DMS114 treated with DMSO at 0.1 percent for 48 hours (cell line): ENCODE results near the gene UGT1A8.

Experiments
- DNase-seq: peaks from one replicate; lab custom pipeline; 2025; ENCODE audit not compliant: unreplicated experiment; lab: John Stamatoyannopoulos, UW

The UGT1A8 gene

DNA sequence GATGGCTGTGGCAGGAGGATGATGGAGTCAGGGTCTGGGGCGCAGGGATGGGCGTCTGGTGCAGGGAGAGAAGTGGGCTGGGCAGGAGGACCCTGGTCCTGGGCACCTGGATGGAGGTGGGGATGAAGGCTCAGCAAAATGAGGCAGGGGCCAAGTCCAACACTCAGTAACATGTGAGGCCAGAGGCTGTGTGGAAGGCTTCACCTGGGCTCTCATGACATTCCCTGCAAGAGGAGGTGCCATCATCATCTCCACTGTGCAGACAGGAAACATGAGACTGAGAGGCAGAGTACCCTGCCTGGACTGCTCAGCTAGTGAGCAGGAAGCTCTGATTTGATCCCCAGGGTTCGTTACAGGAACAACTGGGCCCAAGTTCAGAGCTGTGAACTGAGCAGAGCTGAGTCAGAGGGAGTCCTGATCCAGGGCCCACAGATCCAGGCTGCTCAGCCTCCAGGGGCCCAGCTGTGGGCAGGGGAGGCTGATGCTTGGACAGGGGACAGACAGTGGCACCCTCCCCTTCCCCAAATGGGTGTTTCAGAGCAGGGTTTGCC lies 200.0 kb downstream of the UGT1A8 start:
- no peak for DNase-seq

DNA sequence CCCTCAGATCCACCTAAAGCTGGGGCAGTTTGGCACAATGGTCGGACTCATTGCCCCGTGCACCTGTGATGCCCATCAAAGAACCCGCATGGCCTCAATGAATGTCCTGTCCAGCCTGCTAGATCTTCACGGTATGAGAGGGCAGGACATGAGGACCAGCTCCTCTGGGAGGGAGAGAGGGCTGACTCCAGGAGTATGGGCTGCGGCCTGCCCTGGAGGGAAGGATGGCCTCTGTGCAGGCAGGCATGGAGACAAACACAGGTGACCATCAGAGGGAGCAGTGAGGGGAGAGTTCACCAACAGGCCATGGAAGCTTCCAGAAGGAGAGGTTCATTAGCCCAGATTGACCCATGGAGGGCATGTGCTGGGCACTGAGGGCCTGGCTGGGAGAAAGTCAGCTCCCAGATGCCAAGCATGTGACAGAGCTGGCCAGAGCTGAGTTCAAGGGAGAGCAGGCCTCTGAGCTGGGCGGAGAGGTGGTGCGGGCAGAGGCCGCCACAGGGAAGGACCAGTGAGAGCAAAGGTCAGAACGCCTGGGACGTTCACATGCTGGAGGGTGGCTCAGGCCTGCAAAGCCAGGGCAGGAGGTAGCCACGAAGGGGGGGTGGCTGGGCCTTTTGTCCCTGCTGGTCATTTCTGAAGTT lies 200.7 kb downstream of the UGT1A8 start:
- no peak for DNase-seq

DNA sequence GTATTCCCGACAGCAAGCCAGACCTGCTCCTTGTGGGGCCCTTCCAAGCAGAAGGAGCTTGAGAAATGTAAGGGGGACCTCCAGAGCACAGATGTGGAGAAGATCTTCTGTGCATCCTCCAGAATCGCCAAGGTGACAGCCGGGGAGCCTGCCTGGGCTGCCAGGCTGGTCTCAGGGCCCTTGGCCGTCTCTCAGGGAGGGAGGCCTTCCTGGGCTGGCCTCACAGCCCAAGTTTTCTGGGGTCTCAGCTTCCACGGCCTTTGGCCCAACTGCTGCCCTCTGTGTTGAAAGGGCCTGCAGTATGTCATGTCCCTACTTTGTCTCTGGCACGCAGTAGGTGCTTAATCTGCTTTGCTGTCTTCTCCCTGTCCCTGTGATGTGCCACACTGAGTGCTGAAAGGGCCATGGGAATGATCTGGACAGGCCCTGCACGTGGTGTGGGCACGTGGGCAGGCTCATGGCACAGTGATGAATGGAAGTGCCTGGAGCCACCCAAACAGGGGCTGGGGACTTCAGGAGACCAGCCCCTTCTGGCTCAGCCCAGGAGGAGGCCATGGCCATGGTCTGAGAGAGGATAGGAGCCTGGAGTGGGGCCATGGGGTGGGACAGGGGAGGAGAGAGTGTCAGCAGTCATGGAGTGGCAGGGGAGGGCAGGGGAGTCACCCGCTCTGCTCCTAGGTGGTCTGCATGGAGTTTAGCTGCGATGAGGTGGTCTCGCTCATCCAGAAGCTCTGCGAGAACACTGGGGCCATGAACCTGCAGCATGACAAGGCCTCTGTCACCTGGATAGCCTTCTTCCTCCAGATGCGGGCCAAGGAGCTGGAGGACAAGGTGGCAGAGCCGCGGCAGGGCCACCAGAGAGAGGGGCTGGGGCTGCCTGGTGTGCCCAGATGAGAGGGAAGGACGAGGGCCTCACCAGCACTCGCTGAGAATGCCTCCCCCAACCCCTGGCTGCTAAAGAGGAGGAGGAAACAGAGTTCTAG lies 201.5 kb downstream of the UGT1A8 start:
- DNase-seq = no peak

DNA sequence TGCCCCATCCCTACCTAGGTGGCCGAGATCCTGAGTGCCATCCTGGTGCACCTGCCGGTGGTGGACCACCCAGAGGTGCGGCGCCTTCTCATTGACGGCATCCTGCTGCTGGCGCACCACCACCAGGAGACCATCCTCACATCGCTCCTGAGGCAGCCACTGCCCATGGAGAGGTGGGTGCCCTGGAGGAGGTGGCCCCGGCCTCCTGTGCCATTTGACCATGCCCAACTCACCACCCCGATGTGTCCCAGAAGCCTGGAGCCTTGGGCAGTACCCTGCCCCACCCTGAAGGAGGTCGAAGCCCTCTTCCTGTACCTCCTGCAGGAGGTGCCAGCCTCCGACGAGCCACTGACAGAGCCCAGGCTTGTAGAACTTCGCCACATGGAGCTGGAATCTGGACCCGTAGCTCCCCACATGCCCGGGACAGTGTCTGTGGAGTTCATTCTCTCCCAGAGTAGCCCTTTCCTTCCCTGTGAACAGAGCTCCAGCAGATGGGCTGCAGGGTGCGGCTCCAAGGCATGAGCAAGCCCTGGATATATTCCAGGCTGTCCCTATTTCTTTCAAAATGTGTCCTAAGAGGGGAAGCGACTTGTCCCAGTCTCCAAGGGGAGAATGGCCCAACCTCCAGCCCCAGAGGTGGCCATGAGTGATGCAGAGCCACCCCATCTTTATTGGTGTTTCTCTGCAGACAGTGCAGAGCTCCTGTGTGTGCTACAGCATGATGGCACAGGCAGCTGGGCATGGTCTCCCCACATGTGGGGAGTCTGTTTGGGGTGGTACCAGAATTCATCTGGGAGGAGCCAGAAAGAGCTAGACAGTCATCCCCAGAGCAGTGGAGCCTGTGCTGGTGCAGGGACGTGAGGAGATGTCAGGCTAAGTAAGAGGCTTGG lies 202.7 kb downstream of the UGT1A8 start:
- DNase-seq = no peak

DNA sequence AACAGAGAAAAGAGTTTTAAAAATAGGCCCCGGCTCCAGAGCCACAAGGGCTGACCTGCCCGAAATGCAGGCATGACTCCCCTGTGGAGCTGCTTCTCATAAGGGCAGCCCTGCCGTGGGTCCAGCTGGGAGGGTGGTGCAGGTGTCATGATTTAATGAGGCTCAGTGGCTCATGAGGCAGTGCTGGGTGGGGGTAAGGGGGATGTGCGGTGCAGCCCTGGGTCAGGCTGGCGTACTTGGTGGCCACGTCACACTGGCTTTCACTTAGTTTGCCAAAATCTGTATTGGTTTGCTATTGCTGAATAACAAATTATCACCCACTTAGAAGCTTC lies 203.3 kb downstream of the UGT1A8 start:
- no peak for DNase-seq

DNA sequence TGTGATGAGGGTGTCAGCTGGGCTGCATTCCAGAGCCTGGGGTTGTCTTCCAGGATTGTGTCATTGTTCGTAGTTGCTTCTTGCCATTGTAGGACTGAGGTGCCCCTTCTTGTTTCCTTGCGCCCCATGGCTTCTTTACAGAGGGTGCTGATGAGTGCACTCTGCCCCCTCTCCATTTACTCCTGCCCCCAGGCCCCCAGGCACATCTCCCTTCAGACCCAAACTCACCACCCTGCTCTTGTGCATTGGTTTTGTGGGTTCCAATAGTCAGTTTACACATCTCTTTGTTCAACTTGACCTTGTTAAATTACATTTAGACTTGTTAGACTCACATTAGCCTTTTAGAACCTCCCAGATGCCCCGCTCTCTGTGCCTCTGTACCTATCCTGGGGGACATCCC lies 203.8 kb downstream of the UGT1A8 start:
- DNase-seq = no peak

DNA sequence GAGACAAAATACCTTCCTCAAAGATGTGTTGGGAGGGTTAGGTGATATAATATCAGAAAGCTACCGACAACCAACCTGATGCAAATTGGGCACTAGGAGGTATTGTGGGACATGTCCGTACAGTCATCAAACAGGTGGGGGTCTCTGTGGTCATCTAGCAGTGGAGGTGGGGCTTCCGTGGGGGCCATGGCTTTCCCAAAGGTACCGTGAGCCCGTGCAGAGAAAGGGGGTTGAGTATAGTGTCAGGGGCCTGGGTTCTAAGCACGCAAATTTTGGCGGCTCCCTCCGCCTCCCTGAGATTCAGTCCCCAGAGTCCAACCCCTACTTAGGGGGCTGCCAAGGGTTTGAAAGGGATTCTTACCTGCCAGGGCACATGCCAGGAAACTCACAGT lies 204.3 kb downstream of the UGT1A8 start:
- DNase-seq = no peak

DNA sequence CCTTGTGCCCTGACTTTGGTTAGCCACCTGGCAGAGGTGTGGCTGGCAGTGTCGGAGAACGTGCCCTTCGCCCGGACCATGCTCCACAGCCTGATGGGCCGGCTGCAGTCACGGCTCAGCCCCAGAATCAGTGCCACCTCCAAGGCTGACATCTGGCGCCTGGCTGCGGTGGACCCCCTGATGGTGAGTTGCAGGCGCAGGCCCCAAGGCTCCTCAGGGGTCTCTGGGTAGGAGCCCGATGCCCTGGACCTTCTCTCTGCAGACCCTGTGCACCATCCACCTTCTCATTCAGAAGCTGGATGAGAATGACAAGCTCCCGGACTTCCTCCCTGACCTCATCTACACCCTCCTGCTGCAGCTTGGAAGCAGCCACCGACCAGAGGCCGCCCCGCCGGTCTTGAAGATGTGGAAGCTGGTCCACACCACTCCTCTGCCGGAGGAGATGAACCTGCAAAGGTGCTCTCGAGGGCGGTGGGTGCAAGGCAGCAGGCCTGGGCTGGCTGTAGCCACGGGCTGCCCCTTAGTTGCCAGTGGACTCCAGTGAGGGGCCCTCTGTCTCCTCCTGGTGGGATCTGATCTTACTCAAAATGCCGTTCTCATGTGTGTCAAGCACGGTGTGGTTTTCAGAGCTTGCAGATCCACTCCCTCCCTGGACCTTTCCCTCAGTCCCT lies 204.8 kb downstream of the UGT1A8 start:
- DNase-seq = no peak
